Stimulated activated naive CD4-positive, alpha-beta T cell treated with Interleukin-2 at 50 U/mL for 16 hours (primary cell): ENCODE measurements around the gene MAP1LC3B2.
"Not testable (repeated sequence)": the region's sequence is repeated elsewhere in the genome, so short reads cannot be mapped to it uniquely, and the experiment has no call there.

Experiments used
- DNase-seq: peaks from one replicate; lab custom pipeline; 2025; lab: John Stamatoyannopoulos, UW

The MAP1LC3B2 gene

GRCh38 chr12:116561181-116561821, 2.1 kb downstream of the MAP1LC3B2 start:
- DNase-seq, result no peak

DNA sequence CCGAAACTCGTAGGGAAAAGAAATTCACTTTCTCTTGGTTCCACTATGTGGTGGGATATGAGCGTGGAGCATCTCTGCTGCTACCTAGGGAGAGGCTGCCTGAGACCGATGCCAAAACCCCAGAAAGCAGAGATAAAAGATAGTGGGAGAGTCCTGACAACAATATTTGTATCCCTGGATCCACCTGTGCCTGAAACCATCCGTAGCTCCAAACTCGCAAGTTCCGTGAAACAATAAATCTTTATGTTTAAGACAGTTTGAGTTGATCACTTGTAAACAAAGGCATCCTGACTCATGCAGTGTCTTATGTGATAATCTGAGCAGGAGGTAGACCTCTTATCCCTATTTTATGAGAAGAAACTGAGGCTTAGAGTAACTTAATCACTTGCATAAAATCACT, 2.9 kb downstream of the MAP1LC3B2 start:
- DNase-seq, result no peak

GRCh38 chr12:116563262-116563661, 4.1 kb downstream of the MAP1LC3B2 start:
- no peak for DNase-seq

- no peak for DNase-seq
These were observed 4.9 kb downstream of the MAP1LC3B2 start for GRCh38 chr12:116564080-116564479.

GRCh38 chr12:116565221-116565620, 6.0 kb downstream of the MAP1LC3B2 start:
- not testable (repeated sequence) for DNase-seq

- no peak for DNase-seq
These were observed 6.8 kb downstream of the MAP1LC3B2 start for GRCh38 chr12:116565963-116566362.

DNA sequence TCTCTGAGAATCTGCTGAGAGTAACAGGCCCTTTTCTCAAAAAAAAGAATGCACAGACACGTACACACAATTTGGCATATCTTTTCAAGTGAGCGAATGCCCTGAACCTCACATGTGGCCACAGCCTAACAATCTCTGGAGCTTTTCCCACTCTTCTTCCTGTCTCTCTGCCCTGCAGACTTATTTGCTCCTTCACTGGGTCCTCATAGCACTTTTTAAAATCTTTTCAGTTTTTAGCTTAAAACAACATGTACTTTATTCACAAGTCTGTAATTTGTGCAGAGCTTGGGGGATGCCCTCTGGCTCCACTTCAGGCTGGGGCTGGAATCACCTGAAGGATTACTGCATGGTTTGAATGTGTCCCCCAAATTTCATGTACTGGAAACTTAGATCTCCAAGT, 9.0 kb downstream of the MAP1LC3B2 start:
- no peak for DNase-seq

DNA sequence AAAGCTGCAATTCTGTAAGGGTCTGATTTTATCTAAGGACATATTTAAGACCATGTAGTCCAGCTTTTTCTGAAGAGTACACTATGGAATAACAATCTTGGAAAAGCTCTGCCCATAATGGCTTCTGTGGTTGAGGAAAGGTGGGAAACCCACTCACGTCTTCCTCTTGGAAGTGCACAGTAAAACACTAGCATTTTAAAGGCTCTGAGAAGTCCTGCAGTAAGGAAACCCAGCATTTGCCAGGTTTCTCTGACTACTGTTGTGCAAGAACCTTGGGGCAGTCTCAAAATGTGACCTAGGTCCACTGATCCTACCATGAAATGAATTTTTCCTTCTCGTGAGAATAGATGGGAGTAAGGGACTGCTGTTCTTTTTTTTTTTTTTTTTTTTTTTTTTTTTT, 11.9 kb downstream of the MAP1LC3B2 start:
- DNase-seq, result no peak

DNA sequence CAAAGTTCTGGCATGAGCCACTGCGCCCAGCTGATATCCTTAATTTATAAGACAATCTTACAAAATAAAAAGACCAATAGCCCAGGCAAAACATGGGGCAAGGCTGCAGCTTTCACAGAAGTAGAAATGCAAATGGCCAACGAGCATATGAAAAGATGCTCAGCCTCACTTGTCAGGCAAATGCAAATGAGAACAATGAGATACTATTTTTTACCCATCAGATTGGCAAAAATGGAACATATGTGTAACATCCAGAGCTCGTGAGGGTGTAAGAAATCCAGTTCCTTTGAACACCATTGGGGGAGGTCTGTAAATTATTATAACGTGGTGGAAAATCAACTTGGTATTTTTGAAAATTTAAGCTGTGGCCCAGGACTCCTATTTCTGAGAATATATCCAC, 14.6 kb downstream of the MAP1LC3B2 start:
- no peak for DNase-seq

GRCh38 chr12:116575754-116576153, 16.6 kb downstream of the MAP1LC3B2 start:
- not testable (repeated sequence) for DNase-seq

GRCh38 chr12:116577154-116577561, 18.0 kb downstream of the MAP1LC3B2 start:
- no peak for DNase-seq

DNA sequence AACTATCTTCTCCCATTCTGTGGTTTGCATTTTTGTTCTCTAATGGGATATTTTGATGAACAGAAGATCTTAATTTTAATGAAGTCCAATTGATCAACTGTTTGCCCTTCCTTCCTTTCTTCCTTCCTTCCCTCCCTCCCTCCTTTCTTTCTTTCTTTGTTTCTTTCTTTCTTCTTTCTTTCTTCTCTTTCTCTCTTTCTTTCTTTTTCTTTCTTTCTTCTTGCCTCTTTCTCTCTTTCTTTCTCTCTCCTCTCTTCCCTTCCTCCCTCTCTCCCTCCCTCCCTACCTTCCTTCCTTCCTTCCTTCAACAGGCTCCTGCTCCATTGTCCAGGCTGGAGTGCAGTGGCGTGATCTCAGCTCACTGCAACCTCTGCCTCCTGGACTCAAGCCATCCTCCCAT, 18.9 kb downstream of the MAP1LC3B2 start:
- DNase-seq, result no peak

DNA sequence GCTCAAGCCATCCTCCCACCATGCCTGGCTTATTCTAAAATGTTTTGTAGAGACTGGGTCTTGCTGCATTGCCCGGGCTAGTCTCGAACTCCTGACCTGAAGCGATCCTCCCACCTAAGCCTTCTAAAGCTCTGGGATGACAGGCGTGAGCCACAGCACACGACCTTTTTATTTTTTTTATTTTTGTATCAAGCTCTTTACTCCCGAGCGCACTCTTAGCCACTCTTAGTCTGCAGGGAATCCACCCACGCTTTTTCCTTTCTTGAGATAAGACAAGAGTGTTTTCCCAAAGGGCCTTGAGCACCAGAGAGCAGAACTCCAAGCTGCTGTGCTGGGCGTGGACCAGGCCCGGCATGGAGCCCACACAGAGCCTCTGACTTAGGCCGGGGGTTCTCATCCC, 23.4 kb downstream of the MAP1LC3B2 start:
- DNase-seq, result no peak

GRCh38 chr12:116583129-116583694, 24.0 kb downstream of the MAP1LC3B2 start:
- DNase-seq, result no peak

GRCh38 chr12:116587270-116587669, 28.1 kb downstream of the MAP1LC3B2 start:
- DNase-seq, result no peak

- no peak for DNase-seq
These were observed 29.3 kb downstream of the MAP1LC3B2 start for GRCh38 chr12:116588390-116589028.

DNA sequence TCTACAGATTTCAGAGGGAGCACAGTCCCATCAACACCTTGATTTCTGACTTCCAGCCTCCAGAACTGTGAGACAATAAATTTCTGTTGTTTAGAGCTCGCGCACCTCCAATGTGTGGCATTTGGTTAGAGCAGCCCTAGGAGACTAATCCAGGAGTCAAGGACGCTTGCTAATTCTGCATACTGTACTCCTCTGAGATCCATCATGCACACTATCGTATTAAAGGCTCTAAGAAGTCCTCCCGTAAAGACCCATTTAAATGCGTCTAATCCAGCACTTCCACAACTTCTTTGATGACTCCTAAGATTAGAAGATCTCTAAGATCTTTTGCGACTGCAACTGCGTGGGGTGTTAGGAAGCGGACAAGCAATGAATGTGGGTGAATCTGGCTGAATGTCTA, 30.4 kb downstream of the MAP1LC3B2 start:
- no peak for DNase-seq

GRCh38 chr12:116590561-116590960, 31.4 kb downstream of the MAP1LC3B2 start:
- no peak for DNase-seq

DNA sequence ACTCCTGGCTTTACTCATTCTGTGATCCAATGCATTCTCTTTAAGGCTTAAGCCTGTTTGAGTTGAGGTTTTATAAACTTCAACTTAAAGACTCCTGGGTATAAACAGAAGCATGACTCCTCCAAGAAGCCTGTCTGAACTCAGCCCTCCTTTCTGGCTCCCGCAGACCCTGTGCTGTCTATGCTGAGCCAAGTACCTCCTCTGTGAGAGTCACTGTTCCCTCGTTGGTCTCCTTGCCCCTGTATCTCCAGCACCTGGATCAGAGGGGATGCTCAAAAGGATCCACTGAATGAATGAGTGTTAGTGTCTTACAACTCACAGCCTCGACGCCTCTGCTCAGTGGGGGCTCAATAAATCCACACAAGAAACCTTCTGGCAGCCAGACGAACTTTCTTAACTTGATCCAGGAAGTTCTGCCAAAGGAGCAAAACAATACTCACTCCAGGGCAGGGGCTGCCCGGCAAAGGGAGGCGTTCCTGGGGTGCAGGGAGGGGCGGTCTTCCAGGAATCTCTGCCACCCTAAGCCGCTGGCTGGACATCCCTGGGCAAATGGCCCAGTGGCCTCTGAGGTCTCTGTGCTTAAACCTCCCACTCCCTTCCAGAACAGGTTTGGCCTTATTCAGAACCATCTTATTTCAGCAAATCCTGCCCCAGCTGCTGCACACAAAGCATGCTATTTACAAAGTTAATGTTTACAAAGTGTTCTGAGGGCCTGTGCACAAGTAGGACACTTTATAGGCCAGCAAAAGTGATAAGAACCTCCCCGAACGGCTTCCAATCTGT, 32.9 kb downstream of the MAP1LC3B2 start:
- no peak for DNase-seq

DNA sequence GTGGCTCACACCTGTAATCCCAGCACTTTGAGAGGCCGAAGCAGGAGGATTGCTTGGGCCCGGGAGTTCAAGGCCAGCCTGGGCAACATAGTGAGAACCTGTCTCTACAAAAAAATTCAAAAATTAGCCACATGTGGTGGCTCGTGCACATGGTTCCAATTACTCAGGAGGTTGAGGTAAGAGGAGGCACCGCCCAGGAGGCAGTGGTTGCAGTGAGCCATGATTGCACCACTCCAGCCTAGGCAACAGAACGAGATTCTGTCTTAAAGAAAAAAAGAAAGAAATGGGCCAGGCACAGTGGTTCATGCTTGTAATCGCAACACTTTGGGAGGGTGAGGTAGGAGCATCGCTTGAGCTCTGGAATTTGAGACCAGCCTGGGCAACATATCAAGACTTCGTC, 33.5 kb downstream of the MAP1LC3B2 start:
- no peak for DNase-seq

DNA sequence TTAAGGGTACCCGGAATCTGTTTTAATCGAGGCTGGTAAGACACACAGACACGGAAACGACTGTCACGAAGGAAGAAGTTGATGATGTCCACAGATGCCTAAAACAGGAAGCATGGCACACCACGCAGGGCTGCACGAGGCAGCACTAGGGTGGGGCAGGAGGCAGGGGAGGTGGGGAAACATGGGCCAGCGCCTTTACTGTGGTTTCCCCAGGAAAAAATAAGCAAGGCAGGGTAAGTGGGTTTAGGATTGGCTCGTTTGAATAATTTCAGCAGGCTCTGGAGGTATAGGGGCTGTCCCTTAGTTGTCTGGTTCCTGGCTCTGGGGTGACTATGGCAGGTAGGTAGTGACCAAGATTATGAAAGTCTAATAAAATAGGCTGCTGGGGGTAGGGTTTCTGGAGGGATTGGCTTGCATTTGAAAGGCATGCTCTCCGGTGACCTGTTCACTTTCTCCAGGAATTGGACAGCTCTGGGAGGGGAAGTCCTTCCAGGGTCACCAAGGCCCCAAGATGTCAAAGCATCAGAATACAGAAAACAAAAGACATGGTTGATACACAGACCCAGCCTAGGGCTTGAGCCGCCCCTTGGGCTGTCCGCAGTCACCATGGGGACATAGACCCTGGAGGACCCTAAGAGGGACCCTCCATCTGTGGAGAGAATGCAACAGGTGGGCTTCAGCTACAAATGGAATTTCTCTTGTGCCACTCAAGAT, 35.3 kb downstream of the MAP1LC3B2 start:
- no peak for DNase-seq

- no peak for DNase-seq
These were observed 36.0 kb downstream of the MAP1LC3B2 start for GRCh38 chr12:116595186-116595585.
